Body of pancreas (tissue), 4 donors: ENCODE results near the gene SFXN2. TPM values are rescaled to one million over a fixed set of nuclear protein-coding genes. Genes with fewer than 3 reads are reported as not detected.
"Not testable (repeated sequence)": the region's sequence is repeated elsewhere in the genome, so short reads cannot be mapped to it uniquely, and the experiment has no call there.

ENCODE experiments used
- ATAC-seq: fragments of 150-250 bp; one replicate; pipeline ENCODE4 v1.9.1; 2016
- DNase-seq, 4 donors: peaks; one replicate each; pipeline ENCODE4 v3.0.0-alpha.2; 2019
- H3K27ac ChIP-seq, 4 donors: fragments of 200-600 bp; sonication (generic); 1 replicate in 3 of 4; 2 replicates in 1 of 4; pipeline versions ENCODE4 v1.5.1 to v1.6.1; 2016 to 2019; ENCODE audit warnings: mild to moderate bottlenecking in 1 of 4, mixed read lengths in 1 of 4, moderate library complexity in 1 of 4
- H3K27me3 ChIP-seq, 2 donors: fragments of 200-600 bp; sonication (generic); one replicate each; pipeline ENCODE4 v1.6.0; 2016; ENCODE audit warnings: mild to moderate bottlenecking in 1 of 2
- H3K36me3 ChIP-seq, 2 donors: fragments of 200-600 bp; sonication (generic); replicated peaks in 1 of 2; 2 replicates each; pipeline ENCODE4 v1.5.1; 2016; ENCODE audit warnings: low read depth in 2 of 2; ENCODE audit not compliant: insufficient read depth in 1 of 2
- H3K4me1 ChIP-seq: fragments of 200-600 bp; sonication (generic); one replicate; pipeline ENCODE4 v1.6.0; 2016
- H3K4me3 ChIP-seq, 2 donors: fragments of 200-600 bp; sonication (generic); 1 replicate in 1 of 2; 2 replicates in 1 of 2; pipeline ENCODE4 v1.5.1; 2016 to 2019
- H3K9me3 ChIP-seq, 3 donors: fragments of 200-600 bp; sonication (generic); 1 replicate in 2 of 3; 2 replicates in 1 of 3; pipeline ENCODE4 v1.5.1; 2016
- POLR2A ChIP-seq, 3 donors: fragments of 450-650 bp; IDR thresholded peaks; one replicate each; pipeline ENCODE4 v1.6.1; 2016; ENCODE audit warnings: antibody characterized with exemption in 3 of 3, mild to moderate bottlenecking in 2 of 3
- WGBS, 2 donors: methylation state at CpG; one replicate each; pipeline ENCODE4 v1.1.5; 2017; 5-methylcytosine and 5-hydroxymethylcytosine counted together
- intact Hi-C: fragments of 100-400 bp; cut with DNase I; formaldehyde crosslinking; loops from one replicate; pipeline ENCODE4 v1.15.1; 2023
- total RNA-seq, 2 donors: library from RNA; depleted of rRNA; stranded (reverse); fragments of >200 nt; gene quantifications; one replicate each; pipeline ENCODE4 v1.1.0, GENCODE V29; 2016
- TF ChIP-seq, protein P1 (sequence below), 7 experiments: fragments of 450-650 bp in 4 of 7; fragments of 200-600 bp in 3 of 7; sonication (generic) in 3 of 7; IDR thresholded peaks; one replicate each; pipeline ENCODE4 v1.5.1; 2016 to 2019; ENCODE audit warnings: antibody characterized with exemption in 7 of 7

SFXN2 gene
- total RNA-seq, 2 donors from 2014 or later, result 2.1 to 7.3 TPM

DNA sequence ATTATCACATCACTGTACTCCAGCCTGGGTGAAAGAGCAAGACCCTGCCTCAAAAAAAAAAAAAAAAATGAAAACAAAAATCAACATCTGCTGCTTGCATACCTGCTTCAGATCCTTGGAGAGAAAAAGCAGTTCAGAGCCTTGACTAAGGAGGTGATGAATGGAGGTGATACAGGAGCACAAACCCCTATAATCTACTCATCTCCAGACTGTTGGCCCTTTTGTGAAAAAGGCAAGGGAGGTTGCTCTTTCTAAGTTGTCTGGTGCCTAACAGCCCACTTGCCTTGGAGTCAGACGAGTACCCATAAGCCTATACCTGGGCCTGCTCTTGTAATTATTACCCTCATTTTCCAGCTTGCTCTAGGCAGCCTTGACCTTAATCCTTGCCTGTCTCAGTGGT lies 1.4 kb downstream of the SFXN2 start:
- no peak for ATAC-seq
- Histone ChIP-seq H3K4me1 (peaks cover 27% of the 10 kb centered on the region), H3K27me3 (no peaks in the 10 kb centered on the region), H3K9me3 (no peaks in the 10 kb centered on the region), H3K27ac (no peak overlapping the region), H3K36me3 (no peaks in the 10 kb centered on the region), H3K4me3 (no peak overlapping the region)
- DNase-seq, result no peak
- 55 to 75% methylated on average over 1 of the region's 1 CpG for WGBS, 2 donors
- intact Hi-C loops, result no loop called here
- TF ChIP-seq, protein P1, sequence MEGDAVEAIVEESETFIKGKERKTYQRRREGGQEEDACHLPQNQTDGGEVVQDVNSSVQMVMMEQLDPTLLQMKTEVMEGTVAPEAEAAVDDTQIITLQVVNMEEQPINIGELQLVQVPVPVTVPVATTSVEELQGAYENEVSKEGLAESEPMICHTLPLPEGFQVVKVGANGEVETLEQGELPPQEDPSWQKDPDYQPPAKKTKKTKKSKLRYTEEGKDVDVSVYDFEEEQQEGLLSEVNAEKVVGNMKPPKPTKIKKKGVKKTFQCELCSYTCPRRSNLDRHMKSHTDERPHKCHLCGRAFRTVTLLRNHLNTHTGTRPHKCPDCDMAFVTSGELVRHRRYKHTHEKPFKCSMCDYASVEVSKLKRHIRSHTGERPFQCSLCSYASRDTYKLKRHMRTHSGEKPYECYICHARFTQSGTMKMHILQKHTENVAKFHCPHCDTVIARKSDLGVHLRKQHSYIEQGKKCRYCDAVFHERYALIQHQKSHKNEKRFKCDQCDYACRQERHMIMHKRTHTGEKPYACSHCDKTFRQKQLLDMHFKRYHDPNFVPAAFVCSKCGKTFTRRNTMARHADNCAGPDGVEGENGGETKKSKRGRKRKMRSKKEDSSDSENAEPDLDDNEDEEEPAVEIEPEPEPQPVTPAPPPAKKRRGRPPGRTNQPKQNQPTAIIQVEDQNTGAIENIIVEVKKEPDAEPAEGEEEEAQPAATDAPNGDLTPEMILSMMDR (IDR thresholded peaks at IDR 0.05), result no peak
- TF ChIP-seq POLR2A (IDR thresholded peaks at IDR 0.05), result no peak

DNA sequence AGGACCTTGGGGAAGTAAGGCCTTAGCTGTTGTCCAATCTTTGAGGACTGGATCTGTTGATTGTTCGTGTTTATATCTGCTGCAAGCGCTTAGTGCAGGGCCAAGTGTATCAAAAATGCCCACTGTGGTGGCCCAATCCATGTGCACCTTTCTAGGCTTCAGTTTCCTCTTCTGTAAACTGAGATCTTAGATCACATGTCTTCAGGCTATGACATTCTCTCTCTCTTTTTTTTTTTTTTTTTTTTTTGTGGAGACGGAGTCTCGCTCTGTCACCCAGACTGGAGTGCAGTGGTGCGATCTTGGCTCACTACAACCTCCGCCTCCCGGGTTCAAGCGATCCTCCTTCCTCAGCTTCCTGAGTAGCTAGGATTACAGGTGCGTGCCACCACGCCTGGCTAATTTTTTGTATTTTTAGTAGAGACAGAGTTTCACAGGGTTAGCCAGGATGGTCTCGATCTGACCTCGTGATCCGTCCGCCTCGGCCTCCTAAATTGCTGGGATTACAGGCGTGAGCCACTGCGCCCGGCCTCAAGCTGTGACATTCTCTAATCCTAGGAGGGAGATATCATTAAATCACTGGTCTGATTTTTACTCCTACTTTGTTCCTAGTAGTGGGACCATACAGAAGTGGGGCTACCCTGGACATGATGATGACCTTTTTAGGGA lies 2.6 kb downstream of the SFXN2 start:
- ATAC-seq, H3K27ac ChIP-seq, H3K9me3 ChIP-seq, H3K36me3 ChIP-seq, H3K27me3 ChIP-seq, intact Hi-C loops, DNase-seq, H3K4me3 ChIP-seq: not testable (repeated sequence)
- H3K4me1 ChIP-seq, result peaks cover 27% of the 10 kb centered on the region
- 92 to 93% methylated on average over 18 of the region's 18 CpGs for WGBS, 2 donors

DNA sequence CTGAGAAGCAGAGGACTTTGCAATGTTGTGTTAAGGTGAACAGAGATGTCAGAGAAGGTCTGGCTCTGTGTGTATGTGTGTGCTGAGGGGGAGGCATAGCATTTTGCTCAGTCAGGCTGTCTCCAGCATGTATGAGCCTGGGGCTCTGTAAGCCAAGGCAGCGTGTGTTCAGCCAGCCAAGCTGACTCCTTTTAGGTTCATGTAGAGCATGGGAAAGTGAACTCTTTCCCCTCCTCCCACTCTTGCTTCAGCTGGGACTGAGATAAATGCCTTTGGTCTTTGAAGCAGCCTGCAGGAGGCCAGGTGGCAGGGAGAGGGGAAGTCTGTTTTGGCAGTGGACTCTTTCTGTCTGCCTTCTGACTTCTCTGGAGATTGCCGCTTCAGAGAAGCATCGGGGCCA lies 3.8 kb downstream of the SFXN2 start:
- Histone ChIP-seq H3K4me3 (no peak overlapping the region), H3K9me3 (no peaks in the 10 kb centered on the region), H3K27ac (peak overlapping the region in 2 of 4 donors; percentile 33 to 41), H3K4me1 (peaks cover 25% of the 10 kb centered on the region), H3K27me3 (no peaks in the 10 kb centered on the region), H3K36me3 (no peaks in the 10 kb centered on the region)
- DNase-seq (peak in 3 of 4 donors; percentile 26 to 49 (median 32)), ATAC-seq (no peak)
- intact Hi-C loops, result no loop called here
- TF ChIP-seq, protein P1 (IDR thresholded peaks at IDR 0.05), result no peak
- TF ChIP-seq POLR2A (IDR thresholded peaks at IDR 0.05), result no peak
- 9 to 29% methylated on average over 3 of the region's 3 CpGs for WGBS, 2 donors

DNA sequence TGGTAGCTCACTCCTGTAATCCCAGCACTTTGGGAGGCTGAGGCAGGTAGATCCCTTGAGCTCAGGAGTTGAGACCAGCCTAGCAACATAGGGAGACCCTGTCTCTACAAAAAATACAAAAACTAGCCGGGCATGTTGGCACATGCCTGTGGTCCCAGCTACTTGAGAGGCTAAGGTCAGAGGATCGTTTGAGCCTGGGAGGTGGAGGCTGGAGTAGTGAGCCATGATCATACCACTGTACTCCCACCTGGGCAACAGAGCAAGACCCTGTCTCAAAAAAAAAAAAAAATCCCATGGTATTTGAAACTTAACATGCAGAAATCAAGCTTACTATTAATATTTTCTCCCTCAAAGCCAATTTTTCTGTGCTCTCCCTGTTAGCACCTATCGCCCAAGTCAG lies 5.9 kb downstream of the SFXN2 start:
- intact Hi-C loops, result loop anchor here (10.0 kb wide), 1 partner anchor 184 kb away; no protein-coding TSS in a partner anchor
- Histone ChIP-seq H3K27ac (no peak overlapping the region), H3K4me3 (no peak overlapping the region), H3K27me3 (no peaks in the 10 kb centered on the region), H3K4me1 (peaks cover 18% of the 10 kb centered on the region), H3K9me3 (no peaks in the 10 kb centered on the region), H3K36me3 (no peaks in the 10 kb centered on the region)
- no peak for TF ChIP-seq POLR2A (IDR thresholded peaks at IDR 0.05)
- TF ChIP-seq, protein P1 (IDR thresholded peaks at IDR 0.05), result no peak
- DNase-seq (no peak), ATAC-seq (no peak)
- 84 to 93% methylated on average over 3 of the region's 3 CpGs for WGBS, 2 donors

DNA sequence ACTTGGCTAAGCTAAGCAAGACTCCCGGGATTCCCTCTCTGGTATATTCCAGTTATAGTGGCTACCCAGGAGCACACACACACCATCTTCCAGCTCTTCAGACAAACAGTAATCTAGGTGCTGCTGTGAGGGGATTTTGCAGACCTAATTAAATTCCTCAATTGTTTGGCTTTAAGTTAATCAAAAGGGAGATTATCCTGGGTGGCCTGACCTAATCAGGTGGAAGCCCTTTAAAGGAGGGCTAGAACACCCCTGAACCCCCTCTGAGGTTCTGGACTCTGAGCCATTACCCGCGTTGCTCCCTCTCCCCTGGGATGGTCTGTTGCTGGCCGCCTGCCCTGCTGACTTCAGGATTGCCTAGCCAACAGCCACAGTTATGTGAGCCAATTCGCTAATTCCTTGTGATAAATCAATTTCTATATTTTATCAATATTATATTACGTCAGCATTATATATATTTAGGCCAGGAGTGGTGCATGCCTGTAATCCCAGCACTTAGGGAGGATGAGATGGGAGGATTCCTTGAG lies 6.4 kb downstream of the SFXN2 start:
- no peaks in the 10 kb centered on the region for H3K36me3 ChIP-seq
- H3K27ac ChIP-seq, result no peak overlapping the region
- peaks cover 13% of the 10 kb centered on the region for H3K4me1 ChIP-seq
- no peak for TF ChIP-seq POLR2A (IDR thresholded peaks at IDR 0.05)
- ATAC-seq (no peak), DNase-seq (no peak)
- H3K9me3 ChIP-seq, result no peaks in the 10 kb centered on the region
- no peak overlapping the region for H3K4me3 ChIP-seq
- no peaks in the 10 kb centered on the region for H3K27me3 ChIP-seq
- 70 to 75% methylated on average over 6 of the region's 6 CpGs for whole genome bisulfite sequencing, 2 donors
- intact Hi-C loops, result loop anchor here (10.0 kb wide), 1 partner anchor 184 kb away; no protein-coding TSS in a partner anchor
